ENCODE measurements around the gene IRF7. TPM values are rescaled to one million over a fixed set of nuclear protein-coding genes. Genes with fewer than 3 reads are reported as not detected.

Gene IRF7
- polyA plus RNA-seq, 1 donor, result 14.9 TPM

DNA sequence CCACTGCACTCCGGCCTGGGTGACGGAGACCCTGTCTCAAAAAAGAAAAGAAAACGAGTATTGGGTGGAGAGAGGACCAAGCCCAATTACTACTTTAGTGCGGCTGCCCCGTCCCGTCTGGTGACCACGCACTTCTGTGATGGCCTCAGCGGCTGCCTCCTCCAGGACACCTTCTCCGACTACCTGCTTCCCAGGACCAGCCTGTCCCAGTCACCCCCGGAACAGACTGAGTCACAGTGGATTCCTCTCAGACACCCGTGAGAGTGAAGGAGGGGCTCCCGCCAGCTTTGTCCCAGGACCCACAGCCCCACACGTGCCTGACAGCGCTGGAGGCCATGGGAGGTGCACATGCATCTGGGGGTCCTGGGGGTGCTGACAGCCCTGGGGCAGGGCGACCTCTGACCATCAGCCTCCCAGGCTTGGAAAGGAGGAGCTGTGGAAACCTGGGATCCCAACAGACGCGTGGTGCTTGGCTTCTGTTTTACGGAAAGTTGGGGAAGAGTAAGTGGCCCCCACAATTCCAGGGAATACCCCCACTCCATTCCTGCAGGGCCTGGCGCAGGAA lies 26.1 kb upstream of the IRF7 start:
- no peak for DNase-seq (ENCODE audit: low read depth)

DNA sequence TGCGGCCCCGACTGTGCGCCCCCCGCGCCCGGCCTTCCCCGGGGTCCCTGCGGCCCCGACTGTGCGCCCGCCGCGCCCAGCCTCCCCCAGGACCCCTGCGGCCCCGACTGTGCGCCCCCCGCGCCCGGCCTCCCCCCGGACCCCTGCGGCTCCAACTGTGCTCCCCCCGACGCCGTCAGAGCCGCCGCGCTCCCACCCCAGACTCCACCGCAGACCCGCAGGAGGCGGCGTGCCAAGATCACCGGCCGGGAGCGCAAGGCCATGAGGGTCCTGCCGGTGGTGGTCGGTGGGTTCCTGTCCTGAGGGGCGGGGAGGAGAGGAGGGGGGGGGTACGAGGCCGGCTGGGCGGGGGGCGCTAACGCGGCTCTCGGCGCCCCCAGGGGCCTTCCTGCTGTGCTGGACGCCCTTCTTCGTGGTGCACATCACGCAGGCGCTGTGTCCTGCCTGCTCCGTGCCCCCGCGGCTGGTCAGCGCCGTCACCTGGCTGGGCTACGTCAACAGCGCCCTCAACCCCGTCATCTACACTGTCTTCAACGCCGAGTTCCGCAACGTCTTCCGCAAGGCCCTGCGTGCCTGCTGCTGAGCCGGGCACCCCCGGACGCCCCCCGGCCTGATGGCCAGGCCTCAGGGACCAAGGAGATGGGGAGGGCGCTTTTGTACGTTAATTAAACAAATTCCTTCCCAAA lies 24.4 kb upstream of the IRF7 start:
- DNase-seq (ENCODE audit: low read depth), result no peak

DNA sequence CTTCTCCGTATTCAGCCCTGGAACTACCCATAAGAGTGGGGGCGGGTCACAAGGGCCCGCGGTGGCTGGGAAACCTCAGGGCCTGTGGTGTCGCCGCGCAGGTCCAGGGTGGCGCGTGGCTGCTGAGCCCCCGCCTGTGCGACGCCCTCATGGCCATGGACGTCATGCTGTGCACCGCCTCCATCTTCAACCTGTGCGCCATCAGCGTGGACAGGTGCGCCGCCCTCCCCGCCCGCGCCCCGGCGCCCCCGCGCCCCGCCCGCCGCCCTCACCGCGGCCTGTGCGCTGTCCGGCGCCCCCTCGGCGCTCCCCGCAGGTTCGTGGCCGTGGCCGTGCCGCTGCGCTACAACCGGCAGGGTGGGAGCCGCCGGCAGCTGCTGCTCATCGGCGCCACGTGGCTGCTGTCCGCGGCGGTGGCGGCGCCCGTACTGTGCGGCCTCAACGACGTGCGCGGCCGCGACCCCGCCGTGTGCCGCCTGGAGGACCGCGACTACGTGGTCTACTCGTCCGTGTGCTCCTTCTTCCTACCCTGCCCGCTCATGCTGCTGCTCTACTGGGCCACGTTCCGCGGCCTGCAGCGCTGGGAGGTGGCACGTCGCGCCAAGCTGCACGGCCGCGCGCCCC lies 23.7 kb upstream of the IRF7 start:
- no peak for DNase-seq (ENCODE audit: low read depth)

DNA sequence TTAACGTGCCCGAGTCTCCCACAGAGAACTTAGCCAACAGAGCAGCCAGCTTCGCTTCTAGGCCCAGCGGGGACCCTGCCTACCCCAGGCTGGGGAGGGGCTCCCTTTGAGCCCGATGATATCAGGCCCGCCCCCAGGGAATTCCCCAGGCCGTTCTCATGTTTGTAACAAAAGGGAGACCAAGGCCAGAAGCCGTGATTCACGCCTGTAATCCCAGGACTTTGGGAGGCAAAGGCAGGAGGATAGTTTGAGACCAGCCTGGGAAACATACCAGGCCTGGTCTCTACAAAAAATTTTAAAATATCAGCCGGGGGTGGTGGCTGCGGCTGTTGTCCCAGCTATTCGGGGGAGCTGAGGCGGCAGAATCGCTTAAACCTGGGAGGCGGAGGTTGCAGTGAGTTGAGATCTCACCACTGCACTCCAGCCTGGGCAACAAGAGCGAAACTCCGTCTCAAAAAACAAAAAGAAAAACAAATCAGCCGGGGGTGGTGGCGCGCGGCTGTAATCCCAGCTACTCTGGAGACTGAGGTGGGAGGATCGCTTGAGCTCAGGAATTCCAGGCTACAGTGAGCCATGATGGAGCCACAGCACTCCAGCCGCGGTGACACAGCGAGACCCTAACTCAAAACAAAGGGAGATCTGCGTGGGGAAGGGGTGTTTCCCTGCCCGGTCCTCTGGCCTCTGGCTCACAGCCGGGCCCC lies 23.0 kb upstream of the IRF7 start:
- DNase-seq (ENCODE audit: low read depth), result no peak

DNA sequence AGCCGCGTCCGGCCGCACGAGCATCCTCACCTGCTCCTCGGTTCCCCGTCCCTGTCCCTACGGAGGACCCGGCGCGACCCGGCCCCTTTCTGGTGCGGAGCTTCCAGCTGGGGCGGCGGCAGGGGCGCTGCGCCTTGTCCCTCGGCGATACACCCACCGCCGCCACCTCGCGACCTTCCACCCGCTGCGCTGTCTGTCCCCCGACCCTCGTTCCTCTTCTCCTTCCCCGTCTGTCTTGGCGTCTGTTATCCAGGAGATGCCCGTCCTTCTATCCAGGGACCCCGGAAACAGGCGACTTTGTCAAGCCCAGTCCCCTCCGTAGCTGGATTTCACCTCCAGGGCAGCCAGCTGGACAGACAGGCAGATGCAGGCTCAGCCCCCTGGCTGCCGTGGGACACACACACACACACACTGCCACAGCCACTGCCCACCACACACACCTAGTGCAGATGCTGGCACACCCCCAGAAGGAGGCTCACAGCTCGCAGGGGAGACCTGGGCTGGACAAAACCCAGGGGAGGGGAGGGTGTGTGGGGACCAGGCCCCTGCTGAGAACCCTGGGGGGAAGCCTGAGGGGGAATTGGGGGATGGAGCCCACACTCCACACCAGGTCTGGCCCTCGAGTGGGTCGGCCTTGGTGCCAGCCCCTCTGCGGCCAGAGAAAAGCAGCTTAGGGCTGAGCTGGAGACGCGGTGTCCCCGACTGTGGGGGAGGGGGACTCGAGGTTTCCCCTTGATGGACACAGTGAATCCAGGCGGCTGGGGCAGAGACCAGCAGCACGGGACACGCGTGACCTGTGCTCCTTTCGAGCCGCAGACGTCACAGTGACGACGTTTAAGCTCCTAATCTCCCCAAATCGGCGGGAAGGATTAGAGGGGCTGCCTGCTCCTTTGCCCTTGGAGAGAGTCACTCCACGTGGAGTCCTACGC lies 22.1 kb upstream of the IRF7 start:
- no peak for DNase-seq (ENCODE audit: low read depth)

DNA sequence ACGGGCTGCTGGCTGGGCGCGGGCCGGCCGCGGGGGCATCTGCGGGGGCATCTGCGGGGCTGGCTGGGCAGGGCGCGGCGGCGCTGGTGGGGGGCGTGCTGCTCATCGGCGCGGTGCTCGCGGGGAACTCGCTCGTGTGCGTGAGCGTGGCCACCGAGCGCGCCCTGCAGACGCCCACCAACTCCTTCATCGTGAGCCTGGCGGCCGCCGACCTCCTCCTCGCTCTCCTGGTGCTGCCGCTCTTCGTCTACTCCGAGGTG lies 21.5 kb upstream of the IRF7 start:
- no peak for DNase-seq (ENCODE audit: low read depth)

DNA sequence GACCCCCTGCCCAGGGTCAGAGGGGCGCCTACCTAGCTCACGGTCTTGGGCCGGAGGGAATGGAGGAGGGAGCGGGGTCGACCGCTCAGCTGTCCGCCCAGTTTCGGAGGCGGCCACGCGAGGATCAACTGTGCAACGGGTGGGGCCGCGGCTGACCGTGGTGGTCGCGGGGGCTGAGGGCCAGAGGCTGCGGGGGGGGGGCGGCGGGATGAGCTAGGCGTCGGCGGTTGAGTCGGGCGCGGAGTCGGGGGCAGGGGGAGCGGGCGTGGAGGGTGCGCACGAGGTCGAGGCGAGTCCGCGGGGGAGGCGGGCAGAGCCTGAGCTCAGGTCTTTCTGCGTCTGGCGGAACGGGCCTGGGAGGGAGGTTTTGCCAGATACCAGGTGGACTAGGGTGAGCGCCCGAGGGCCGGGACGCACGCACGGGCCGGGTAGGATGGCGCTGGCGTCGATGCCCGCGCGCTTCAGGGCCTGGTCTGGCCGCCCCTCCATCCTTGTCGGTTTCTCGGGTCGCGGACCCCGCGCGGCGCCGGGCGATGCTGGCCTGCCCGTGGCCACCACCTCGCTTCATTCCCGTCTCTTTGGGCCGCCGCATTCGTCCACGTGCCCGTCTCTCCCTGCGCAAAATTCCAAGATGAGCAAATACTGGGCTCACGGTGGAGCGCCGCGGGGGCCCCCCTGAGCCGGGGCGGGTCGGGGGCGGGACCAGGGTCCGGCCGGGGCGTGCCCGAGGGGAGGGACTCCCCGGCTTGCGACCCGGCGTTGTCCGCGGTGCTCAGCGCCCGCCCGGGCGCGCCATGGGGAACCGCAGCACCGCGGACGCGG lies 21.0 kb upstream of the IRF7 start, which contains the start of gene DRD4:
Gene DRD4, plus strand, starts transcription at position 759 of the 822 bp plus-strand sequence. Its CDS starts 36 bp downstream, at position 795.
- no peak for DNase-seq (ENCODE audit: low read depth)

DNA sequence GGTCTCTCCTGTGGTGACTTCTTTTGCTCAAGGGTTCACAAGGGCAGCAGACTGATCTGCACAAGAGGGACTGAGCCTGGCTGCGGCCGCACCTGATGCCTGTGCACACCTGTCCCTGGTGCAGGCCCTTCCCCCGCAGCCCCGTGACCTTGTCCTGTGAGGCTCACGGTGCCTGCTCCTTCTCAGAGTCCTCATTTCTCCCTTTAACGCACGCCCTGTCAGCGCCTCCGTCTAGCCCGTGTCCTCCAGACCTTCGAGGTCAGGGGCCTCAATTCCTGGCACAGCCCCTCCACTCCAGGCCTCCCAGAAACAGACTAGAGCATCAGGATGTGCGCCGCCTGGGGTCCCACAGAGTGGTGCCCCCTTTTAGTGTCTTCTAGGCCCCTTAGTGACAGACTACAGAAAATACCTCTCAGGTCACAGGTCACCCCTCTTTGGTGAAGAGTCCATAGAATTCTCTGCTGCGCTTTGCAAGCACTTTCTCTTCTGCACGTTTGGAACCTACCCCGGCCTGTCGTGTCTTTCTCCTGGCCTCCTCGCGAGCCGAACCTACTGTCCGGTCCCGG lies 20.3 kb upstream of the IRF7 start:
- no peak for DNase-seq (ENCODE audit: low read depth)

DNA sequence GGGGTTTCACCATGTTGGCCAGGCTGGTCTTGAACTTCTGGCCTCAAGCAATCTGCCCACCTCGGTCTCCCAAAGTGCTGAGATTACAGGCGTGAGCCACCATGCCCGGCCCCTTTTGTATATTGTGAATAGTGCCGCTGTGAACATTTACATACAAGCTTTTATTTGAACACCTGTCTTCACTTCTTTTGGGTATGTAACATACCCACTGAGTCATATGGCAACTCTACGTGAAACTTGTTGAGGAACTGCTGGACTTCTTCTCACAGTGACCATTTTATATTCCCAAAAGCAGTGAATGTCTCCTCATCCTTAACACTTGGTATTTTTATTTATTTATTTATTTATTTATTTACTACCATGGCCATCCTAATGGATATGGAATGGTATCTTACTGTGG lies 15.1 kb upstream of the IRF7 start:
- no peak for DNase-seq (ENCODE audit: low read depth)

DNA sequence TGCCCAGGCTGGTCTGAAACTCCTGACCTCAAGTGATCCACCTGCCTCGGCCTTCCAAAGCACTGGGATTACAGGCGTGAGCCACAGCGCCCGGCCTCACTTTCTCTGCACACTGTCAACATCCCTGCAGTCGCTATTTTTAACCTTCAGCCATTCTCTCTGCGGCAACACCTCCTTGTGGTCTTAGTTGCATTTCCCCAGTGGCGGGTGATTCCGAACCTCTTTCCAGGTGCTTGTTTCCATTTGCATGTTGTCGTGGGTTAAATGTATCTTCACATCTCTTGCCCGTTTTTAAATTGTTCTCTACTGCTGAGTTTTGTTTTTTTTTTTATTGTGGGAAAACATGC lies 13.5 kb upstream of the IRF7 start:
- no peak for DNase-seq (ENCODE audit: low read depth)

DNA sequence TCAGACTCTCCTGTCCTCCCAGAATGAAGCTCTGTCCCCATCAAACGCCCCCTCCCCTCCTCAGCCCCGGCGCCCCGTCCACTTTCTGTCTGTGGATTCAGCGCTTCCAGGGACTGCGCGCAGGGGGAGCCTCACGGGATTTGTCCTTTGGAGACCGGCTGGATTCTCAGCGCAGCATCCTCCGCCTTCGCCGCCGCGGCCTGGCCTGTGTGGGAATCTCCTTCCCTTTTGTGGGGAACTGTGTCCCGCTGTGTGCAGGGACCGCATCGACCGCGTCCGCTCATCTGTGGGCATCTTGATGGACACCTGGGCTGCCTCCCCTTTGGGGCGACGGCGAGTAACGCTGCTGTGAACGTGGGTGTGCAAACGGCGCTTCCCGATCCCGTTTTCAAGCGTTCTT lies 12.3 kb upstream of the IRF7 start:
- DNase-seq (ENCODE audit: low read depth), result no peak

DNA sequence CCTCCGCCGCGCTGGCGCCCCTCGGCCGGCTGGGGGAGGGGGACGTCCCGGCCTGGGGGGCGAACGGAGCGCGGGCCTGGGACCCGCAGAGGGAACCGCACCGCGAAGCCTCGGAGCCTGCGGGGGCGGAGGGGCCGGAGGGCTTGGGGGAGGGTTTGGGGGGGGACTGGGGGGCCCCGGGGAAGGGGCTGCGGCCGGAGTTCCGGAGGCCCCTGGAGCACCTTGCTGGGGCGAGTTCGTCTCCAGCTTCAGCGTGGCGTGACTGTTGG lies 11.5 kb upstream of the IRF7 start:
- no peak for DNase-seq (ENCODE audit: low read depth)

DNA sequence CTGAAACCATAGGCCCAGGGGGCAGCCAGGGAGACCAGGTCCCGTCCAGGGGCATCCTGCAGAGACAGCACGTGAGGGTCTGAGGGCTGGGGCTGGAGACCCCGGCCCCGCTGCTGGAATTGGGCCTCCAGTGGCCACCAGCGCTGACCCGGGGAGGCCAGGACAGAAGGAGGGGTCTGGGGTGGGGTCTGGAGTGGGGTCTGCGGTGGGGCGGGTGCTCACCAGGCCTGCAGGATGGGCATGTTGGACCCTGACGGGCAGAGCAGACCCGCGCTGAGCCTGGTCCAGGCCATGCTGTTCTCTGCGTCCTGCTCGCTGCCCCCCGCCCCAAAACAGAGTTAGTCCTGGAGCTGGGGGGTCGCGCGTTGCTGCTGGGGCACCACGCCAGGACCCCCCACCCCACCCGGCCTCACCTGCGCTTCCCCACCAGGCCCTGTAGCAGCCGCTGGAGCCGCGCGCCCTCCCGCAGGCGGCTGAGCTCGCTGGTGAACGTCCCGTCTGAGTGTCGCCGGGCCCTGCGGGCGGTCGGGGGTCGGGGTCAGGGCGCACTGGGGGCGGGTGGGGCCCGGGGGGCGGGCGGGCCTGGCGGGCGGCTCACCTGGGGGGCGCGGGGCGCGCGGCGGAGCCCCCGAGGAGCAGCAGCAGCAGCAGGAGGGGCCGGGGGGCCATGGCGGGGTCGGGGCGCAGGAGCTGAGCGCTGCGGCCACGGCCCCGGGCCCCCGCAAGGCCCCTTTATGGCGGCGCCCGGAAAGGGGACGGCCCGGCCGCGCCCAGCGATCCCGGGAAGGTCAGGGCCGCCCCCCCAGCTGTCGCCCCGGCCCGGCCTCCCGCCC lies 10.9 kb upstream of the IRF7 start, which contains the start of gene SCT:
Gene SCT, minus strand, starts transcription at position 707 of the 833 bp plus-strand sequence. Its CDS starts 38 bp downstream, at position 669.
- DNase-seq (ENCODE audit: low read depth), result no peak

DNA sequence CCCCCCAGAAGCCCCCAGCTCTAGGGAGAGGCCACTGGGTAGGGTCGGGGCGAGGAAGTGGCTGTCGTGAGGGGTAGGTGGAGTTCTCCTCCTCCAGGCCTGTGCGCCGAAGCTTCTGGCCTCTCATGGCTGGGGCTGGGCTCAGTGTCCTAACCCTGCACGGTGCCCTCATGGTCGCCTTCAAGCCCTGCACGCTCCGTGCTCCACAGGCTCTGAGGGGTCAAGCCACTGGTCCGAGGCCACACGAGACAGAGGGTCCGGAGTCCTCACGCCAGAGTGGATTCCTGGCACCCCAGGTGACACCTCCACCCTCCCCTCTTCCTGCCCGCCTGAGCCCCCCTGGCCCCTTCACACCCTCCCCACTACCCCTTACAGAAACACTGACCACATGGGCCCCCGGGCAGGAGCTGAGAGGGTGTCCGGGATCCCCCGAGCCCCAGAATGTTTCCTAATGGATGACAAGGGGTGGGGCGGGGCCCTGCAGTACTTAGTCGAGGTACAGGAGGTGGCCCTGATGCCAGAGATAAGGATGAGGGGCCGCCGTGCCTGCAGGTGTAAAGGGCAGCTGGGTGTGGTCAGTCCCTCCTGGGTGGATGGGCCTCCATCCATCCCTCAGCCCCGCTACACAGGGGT lies 10.0 kb upstream of the IRF7 start:
- DNase-seq (ENCODE audit: low read depth), result no peak

DNA sequence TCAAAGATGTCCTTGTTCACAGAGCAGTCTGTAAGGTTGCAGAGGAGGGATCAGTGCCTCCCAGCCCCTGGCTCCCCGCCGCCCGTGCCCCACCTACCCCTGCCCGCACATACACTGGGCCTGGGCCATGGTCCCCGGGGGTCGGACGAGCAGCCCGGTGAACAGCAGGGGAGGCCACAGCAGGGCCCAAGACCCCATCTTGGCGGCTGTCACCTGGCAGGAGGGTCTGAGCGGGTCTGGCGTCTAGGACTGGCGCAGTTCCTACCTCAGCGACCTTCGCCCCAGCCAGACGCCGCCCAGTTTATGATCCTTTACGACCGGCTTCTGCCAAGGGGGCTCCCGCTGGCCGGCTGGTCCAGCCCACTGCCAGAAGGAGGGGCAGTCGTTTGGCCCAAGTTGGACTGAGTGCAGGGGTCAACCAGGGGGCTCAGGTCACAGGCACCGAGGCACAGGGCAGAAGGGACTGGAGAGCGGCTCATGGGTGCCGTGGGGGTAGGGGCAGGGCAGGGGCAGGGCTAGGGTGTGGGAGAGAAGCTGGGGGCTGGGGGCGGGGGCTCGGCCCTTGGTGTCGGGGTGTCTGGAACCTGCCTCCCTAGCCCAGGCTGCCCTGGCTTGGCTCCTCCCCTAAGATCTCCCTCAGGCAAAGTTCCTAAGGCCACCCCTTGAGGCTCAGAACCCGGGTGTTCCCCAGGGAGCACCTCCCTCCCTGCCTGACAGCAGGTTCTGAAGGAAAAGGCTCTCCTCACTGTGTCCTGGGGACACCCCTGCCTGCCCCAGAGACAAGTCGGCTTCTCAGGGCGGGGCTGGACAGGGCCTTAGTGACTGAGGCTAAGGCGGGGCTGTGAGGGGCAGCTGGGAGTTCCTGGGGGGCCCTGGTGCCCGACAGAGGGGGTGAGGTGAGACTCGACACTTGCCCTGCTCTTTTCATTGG lies 9.2 kb upstream of the IRF7 start, which contains the start of gene CDHR5:
Gene CDHR5, minus strand, starts transcription at position 251 of the 931 bp plus-strand sequence. Its CDS starts 53 bp downstream, at position 198.
- DNase-seq (ENCODE audit: low read depth), result no peak

DNA sequence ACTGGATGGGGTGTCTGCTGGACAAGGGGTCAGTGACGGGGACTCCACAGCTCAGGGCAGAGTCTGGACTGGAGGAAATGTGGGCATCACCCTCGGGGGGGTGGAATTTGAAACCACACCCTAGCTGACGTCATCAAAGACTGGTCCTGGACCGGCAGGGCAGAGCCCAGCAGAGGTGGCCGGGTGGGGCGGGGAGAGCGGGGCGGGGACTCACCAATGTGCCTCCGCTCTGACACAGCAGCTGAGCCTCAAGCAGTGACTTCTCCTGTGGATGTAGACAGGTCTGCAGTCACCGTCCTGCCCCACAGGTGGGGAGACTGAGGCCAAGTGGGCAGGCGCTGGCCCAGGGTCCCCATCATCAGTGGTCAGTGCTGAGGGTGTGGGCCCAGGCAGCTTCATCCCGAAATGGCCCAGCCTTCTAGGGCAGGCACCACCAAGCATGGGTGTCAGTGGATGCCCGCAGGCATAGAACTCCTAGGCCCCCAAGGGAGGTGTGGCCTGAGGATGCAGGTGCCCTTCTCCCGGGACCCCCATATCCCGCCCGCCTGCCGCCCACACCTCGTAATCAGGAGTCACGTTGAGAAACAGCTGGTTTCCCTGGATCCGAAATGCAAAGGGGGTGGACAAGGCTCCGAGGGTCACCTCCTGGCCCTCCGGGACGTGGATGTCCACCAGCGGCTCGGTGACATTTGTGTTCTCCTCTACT lies 8.4 kb upstream of the IRF7 start:
- no peak for DNase-seq (ENCODE audit: low read depth)

DNA sequence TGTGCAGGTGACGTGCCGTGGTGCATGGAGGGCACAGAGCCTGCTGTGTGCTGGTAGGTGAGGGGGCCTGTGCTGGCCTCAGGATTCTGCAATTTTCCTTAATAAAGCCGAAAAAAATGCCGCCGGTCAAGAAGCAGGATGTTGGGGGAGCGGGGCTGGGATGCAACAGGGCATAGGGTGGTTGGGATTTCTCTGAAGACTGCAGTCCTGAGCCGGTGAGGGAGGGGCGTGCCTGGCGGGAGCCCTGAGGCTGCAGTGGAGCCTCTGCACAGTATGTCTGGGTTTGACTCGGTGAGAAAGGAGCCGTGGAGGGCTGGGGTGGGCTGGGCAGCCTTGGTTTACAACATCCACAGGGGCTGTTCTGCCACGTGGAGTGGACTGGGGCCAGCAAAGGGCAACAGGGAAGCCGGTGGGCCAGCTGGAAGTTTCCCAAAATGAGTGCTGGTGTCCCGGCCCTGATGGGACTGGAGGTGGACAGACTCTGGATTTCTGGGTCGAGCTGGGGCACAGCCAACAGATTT lies 7.7 kb upstream of the IRF7 start:
- DNase-seq (ENCODE audit: low read depth), result no peak
